Embryonic facial prominence (tissue), 1 donor: ENCODE results near the gene APOD.

ENCODE experiments used
- DNase-seq: peaks from one replicate; pipeline ENCODE4 v3.0.0-alpha.2; 2016; ENCODE audit errors: extremely low spot score

Gene APOD

GRCh38 chr3:195524171-195524896, 59.4 kb downstream of the APOD start:
- DNase-seq, result no peak

DNA sequence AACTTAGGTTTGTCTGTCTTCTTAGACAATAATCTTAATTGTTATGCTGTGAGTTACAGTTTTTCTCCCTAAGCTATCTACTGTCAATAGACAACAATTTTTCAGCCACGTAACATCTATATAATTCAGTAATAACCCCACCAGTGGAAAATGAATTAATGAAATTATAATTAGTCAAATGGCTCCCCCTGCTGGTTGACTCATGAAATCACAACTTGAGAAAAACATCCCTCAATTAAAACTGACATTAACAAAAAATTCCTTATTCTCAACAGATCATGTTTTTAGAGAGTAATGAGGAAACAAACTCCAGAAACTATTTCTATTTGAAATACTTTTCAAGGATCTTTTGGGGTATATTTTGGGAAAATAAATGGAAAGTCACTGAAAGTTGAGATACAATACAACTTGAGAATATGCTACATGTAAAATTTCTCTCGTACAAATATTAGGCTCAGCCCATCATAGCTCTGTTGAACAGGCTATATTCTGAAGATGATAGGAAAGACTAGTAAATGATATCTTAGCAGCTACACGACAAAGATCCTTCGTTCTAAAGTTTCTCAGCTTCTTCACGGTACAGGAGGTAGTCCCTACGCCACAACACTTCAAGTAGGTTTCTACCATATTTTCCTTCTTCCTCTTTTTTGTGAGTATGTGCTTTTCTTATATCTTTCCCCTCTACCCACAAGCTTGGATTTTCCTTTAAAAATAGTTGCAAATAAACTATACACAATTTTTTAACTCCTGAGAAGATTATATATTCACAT, 61.3 kb downstream of the APOD start:
- no peak for DNase-seq
